Astrocyte (in vitro differentiated cells and primary cell): Measurements from ENCODE around the gene BBX. TPM values are rescaled to one million over a fixed set of nuclear protein-coding genes. Genes with fewer than 3 reads are reported as not detected.
A peak's percentile ranks its signal among the peaks of the same experiment; 100 is the strongest.

Source experiments
- DNase-seq: peaks from one replicate; pipeline ENCODE4 v3.0.0-alpha.2; 2010; ENCODE audit warnings: low read depth
- FAIRE-seq: peaks from 2 replicates; lab custom pipeline; 2011; peaks lifted over from hg19 to GRCh38; lab: Jason Lieb, UNC
- H2AFZ ChIP-seq: 2 replicates; pipeline ENCODE4 v1.6.0; 2012; ENCODE audit warnings: low read depth, low read length, inconsistent platforms
- H3K27ac ChIP-seq: 2 replicates; pipeline ENCODE4 v1.5.1; 2011; ENCODE audit warnings: low read depth, low read length, inconsistent platforms
- H3K27me3 ChIP-seq: 2 replicates; pipeline ENCODE4 v1.6.0; 2011; ENCODE audit warnings: low read length, inconsistent platforms; ENCODE audit not compliant: insufficient read depth
- H3K36me3 ChIP-seq: 2 replicates; pipeline ENCODE4 v1.5.1; 2011; ENCODE audit warnings: low read length, inconsistent platforms; ENCODE audit not compliant: insufficient read depth
- H3K4me1 ChIP-seq: 2 replicates; pipeline ENCODE4 v1.5.1; 2011; ENCODE audit warnings: low read length, inconsistent platforms; ENCODE audit not compliant: insufficient read depth
- H3K4me2 ChIP-seq: 2 replicates; pipeline ENCODE4 v1.6.0; 2012; ENCODE audit warnings: low read length, inconsistent platforms
- H3K4me3 ChIP-seq: 2 replicates; pipeline ENCODE4 v1.5.1; 2011; ENCODE audit warnings: low read depth, mild to moderate bottlenecking, low read length, inconsistent platforms; ENCODE audit not compliant: insufficient read depth
- H3K79me2 ChIP-seq: 2 replicates; pipeline ENCODE4 v1.6.0; 2012; ENCODE audit warnings: mild to moderate bottlenecking, low read length, inconsistent platforms; ENCODE audit not compliant: insufficient read depth
- H3K9ac ChIP-seq: 2 replicates; pipeline ENCODE4 v1.6.0; 2012; ENCODE audit warnings: mild to moderate bottlenecking, low read length, inconsistent platforms
- H3K9me3 ChIP-seq: 2 replicates; pipeline ENCODE4 v1.5.1; 2012; ENCODE audit warnings: low read depth, mild to moderate bottlenecking, low read length, inconsistent platforms; ENCODE audit not compliant: insufficient read depth
- H4K20me1 ChIP-seq: 2 replicates; pipeline ENCODE4 v1.6.0; 2012; ENCODE audit warnings: low read length, inconsistent platforms; ENCODE audit not compliant: insufficient read depth
- H3K27ac Mint-ChIP-seq: one replicate; pipeline ENCODE4 v1.8.0; 2021; ENCODE audit warnings: mild to moderate bottlenecking, mixed read lengths; ENCODE audit not compliant: unreplicated experiment
- H3K27me3 Mint-ChIP-seq: one replicate; pipeline ENCODE4 v1.8.0; 2021; ENCODE audit warnings: low read depth, mixed read lengths; ENCODE audit not compliant: unreplicated experiment
- H3K36me3 Mint-ChIP-seq: one replicate; pipeline ENCODE4 v1.8.0; 2021; ENCODE audit warnings: low read depth, mixed read lengths; ENCODE audit not compliant: unreplicated experiment
- H3K4me1 Mint-ChIP-seq: one replicate; pipeline ENCODE4 v1.8.0; 2021; ENCODE audit warnings: low read depth, mixed read lengths; ENCODE audit not compliant: unreplicated experiment
- H3K4me3 Mint-ChIP-seq: one replicate; pipeline ENCODE4 v1.8.0; 2021; ENCODE audit warnings: mild to moderate bottlenecking, moderate library complexity, mixed read lengths; ENCODE audit not compliant: unreplicated experiment
- H3K9me3 Mint-ChIP-seq: one replicate; pipeline ENCODE4 v1.8.0; 2021; ENCODE audit warnings: mild to moderate bottlenecking, mixed read lengths; ENCODE audit not compliant: unreplicated experiment
- CTCF ChIP-seq: IDR thresholded peaks from 2 replicates; pipeline ENCODE4 v1.5.1; 2011; ENCODE audit warnings: low read depth, mild to moderate bottlenecking, inconsistent platforms, low read length, moderate library complexity; ENCODE audit not compliant: insufficient read depth
- EZH2 ChIP-seq: IDR thresholded peaks from 2 replicates; pipeline ENCODE4 v1.6.1; 2012; ENCODE audit warnings: mild to moderate bottlenecking, low read length, inconsistent platforms; ENCODE audit not compliant: insufficient read depth
- total RNA-seq: library from RNA; stranded (reverse); gene quantifications from 2 replicates; pipeline ENCODE4 v1.2.1, GENCODE V29; 2021

Gene BBX
- total RNA-seq, 1 donor from 2014 or later = 91.6 TPM

DNA sequence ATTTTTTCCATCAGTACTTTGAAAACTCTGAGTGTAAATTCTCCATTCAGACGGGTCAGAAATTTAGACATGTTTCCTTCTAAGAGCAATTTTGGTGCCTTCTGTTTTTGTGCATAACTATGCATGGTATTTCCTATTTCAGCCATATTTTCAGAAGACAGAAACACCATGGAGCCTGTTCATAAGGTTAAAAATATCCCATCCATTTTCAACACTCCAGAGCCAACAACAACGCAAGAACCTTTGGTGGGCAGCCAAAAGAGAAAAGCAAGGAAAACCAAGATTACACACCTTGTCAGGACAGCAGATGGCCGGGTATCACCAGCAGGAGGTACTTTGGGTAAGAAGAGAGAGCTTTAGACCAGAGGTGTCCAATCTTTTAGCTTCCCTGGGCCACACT lies 275.6 kb downstream of the BBX start:
- Histone ChIP-seq H2AFZ (no peak overlapping the region), H3K4me2 (peak overlapping the region; percentile 19), H3K27ac (no peak overlapping the region), H3K27me3 (no peaks in the 10 kb centered on the region), H3K9me3 (no peaks in the 10 kb centered on the region), H3K4me3 (no peak overlapping the region), H3K9ac (no peak overlapping the region), H3K4me1 (peaks cover 8% of the 10 kb centered on the region), H3K79me2 (no peaks in the 10 kb centered on the region), H4K20me1 (no peaks in the 10 kb centered on the region), H3K36me3 (peaks cover 24% of the 10 kb centered on the region)
- FAIRE-seq (peak; percentile 73), DNase-seq (peak; percentile 80)
- Mint-ChIP-seq H3K27ac (no peak overlapping the region), H3K36me3 (peaks cover 33% of the 10 kb centered on the region), H3K9me3 (no peaks in the 10 kb centered on the region), H3K4me1 (peaks cover 25% of the 10 kb centered on the region), H3K4me3 (no peak overlapping the region), H3K27me3 (no peaks in the 10 kb centered on the region)
- TF ChIP-seq EZH2 (no peak), CTCF (no peak)

GRCh38 chr3:107800710-107801109 lies 277.9 kb downstream of the BBX start:
- H3K4me1 ChIP-seq = peaks cover 8% of the 10 kb centered on the region
- no peak for TF ChIP-seq CTCF
- no peak for TF ChIP-seq EZH2
- Mint-ChIP-seq H3K4me3 (no peak overlapping the region), H3K4me1 (peaks cover 25% of the 10 kb centered on the region), H3K27me3 (no peaks in the 10 kb centered on the region), H3K36me3 (peaks cover 38% of the 10 kb centered on the region), H3K27ac (no peak overlapping the region), H3K9me3 (no peaks in the 10 kb centered on the region)
- no peaks in the 10 kb centered on the region for H3K79me2 ChIP-seq
- DNase-seq = no peak
- H3K4me2 ChIP-seq = no peak overlapping the region
- no peak for FAIRE-seq
- peaks cover 29% of the 10 kb centered on the region for H3K36me3 ChIP-seq
- no peak overlapping the region for H3K4me3 ChIP-seq
- H3K27ac ChIP-seq = no peak overlapping the region
- H4K20me1 ChIP-seq = no peaks in the 10 kb centered on the region
- no peak overlapping the region for H3K9ac ChIP-seq
- H2AFZ ChIP-seq = no peak overlapping the region
- no peaks in the 10 kb centered on the region for H3K27me3 ChIP-seq
- no peaks in the 10 kb centered on the region for H3K9me3 ChIP-seq

GRCh38 chr3:107803170-107803569 lies 280.4 kb downstream of the BBX start:
- Mint-ChIP-seq H3K4me1 (peaks cover 7% of the 10 kb centered on the region), H3K36me3 (peaks cover 35% of the 10 kb centered on the region), H3K9me3 (no peaks in the 10 kb centered on the region), H3K4me3 (no peak overlapping the region), H3K27ac (no peak overlapping the region), H3K27me3 (no peaks in the 10 kb centered on the region)
- H3K27ac ChIP-seq = no peak overlapping the region
- H3K9ac ChIP-seq = no peak overlapping the region
- no peak overlapping the region for H3K4me3 ChIP-seq
- peaks cover 34% of the 10 kb centered on the region for H3K36me3 ChIP-seq
- no peak overlapping the region for H3K4me2 ChIP-seq
- no peaks in the 10 kb centered on the region for H3K4me1 ChIP-seq
- no peaks in the 10 kb centered on the region for H3K27me3 ChIP-seq
- DNase-seq (no peak), FAIRE-seq (no peak)
- H4K20me1 ChIP-seq = no peaks in the 10 kb centered on the region
- no peaks in the 10 kb centered on the region for H3K79me2 ChIP-seq
- H2AFZ ChIP-seq = no peak overlapping the region
- H3K9me3 ChIP-seq = no peaks in the 10 kb centered on the region
- TF ChIP-seq EZH2 = no peak
- no peak for TF ChIP-seq CTCF
